ENCODE measurements around the gene SARDH.

The SARDH gene

GRCh38 chr9:133713150-133713959 lies 24.8 kb downstream of the SARDH start:
- no peak for DNase-seq

GRCh38 chr9:133712221-133713100 lies 25.7 kb downstream of the SARDH start:
- DNase-seq: no peak

- no peak for DNase-seq
Observed at GRCh38 chr9:133711428-133712220, 26.5 kb downstream of the SARDH start.

- no peak for DNase-seq
Observed at GRCh38 chr9:133710661-133711427, 27.3 kb downstream of the SARDH start.

- DNase-seq: no peak
Observed at GRCh38 chr9:133709691-133710571, 28.2 kb downstream of the SARDH start.

- DNase-seq: peak; percentile 53
Observed at GRCh38 chr9:133709015-133709611, 29.0 kb downstream of the SARDH start.

GRCh38 chr9:133708246-133709014 lies 29.7 kb downstream of the SARDH start:
- DNase-seq: no peak

- DNase-seq: no peak
Observed at GRCh38 chr9:133707763-133708245, 30.3 kb downstream of the SARDH start.

GRCh38 chr9:133707065-133707762 lies 30.9 kb downstream of the SARDH start:
- DNase-seq: no peak

GRCh38 chr9:133706307-133707050 lies 31.7 kb downstream of the SARDH start:
- no peak for DNase-seq

GRCh38 chr9:133705576-133705975 lies 32.6 kb downstream of the SARDH start:
- DNase-seq: no peak

GRCh38 chr9:133704711-133705181 lies 33.4 kb downstream of the SARDH start:
- no peak for DNase-seq

- DNase-seq: no peak
Observed at GRCh38 chr9:133703591-133704399, 34.4 kb downstream of the SARDH start.

GRCh38 chr9:133702798-133703590 lies 35.2 kb downstream of the SARDH start:
- no peak for DNase-seq

- DNase-seq: peak; percentile 66
Observed at GRCh38 chr9:133701981-133702797, 36.0 kb downstream of the SARDH start.

Measured in CD4-positive, alpha-beta T cell treated with Interleukin-12 subunit alpha and Interleukin-12 subunit beta, for 1 hour (primary cell).